C4-2B (cell line): Measurements from ENCODE around the gene NAGK.
A peak's percentile ranks its signal among the peaks of the same experiment; 100 is the strongest.
"Not testable (repeated sequence)": the region's sequence is repeated elsewhere in the genome, so short reads cannot be mapped to it uniquely, and the experiment has no call there.

ENCODE experiments used
- H3K27ac ChIP-seq: fragments of 450-650 bp; 2 replicates; pipeline ENCODE4 v1.5.1; 2017
- ZFX ChIP-seq: fragments of 450-650 bp; IDR thresholded peaks from 2 replicates; pipeline ENCODE4 v1.6.1; 2017
- TF ChIP-seq, protein P1 (sequence below): fragments of 450-650 bp; conservative IDR thresholded peaks from 2 replicates; pipeline ENCODE4 v1.5.1; 2017; ENCODE audit warnings: mild to moderate bottlenecking

The NAGK gene

DNA sequence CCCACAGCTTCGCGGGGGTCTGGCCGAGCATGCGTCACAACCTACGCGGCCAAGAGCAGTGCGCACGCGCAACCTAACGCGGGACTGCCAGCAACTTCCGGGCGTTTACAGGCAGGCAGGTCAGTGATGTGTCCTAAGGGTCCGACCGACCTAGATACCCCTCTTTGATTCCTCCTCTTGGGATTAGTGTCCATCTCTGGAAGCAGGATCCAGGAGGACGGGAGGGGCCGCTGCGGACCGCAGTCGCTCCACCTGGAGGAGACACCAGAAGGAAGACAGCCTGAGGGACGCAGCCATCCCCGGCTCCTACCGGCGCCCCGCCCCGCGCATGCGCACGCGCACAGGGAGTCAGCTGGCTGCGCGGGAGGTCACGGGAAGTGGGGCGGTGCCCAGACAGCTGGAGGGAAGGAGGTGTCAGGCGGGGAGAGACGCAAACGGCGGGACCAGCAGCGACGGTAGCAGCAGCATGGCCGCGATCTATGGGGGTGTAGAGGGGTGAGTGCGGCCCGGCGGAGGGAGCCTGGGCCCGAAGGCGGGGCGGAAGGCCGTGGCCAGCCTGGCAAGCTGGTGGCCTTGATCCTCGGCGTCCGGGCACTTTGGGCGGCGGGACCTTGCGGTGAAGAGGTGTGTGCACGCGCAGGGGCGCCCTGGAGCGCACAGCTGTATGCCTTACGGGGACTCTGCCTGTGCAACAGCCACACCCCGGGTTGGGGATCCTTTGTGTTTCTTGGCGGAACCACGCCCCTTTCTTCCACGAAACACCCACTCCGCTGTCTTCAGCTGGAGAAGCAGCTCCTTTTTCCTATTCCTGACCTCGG lies at the start of gene NAGK:
Gene NAGK, plus strand, starts transcription at position 431 of the 818 bp plus-strand sequence. Its CDS starts 36 bp downstream, at position 467.
- no peak for TF ChIP-seq ZFX
- TF ChIP-seq, protein P1, sequence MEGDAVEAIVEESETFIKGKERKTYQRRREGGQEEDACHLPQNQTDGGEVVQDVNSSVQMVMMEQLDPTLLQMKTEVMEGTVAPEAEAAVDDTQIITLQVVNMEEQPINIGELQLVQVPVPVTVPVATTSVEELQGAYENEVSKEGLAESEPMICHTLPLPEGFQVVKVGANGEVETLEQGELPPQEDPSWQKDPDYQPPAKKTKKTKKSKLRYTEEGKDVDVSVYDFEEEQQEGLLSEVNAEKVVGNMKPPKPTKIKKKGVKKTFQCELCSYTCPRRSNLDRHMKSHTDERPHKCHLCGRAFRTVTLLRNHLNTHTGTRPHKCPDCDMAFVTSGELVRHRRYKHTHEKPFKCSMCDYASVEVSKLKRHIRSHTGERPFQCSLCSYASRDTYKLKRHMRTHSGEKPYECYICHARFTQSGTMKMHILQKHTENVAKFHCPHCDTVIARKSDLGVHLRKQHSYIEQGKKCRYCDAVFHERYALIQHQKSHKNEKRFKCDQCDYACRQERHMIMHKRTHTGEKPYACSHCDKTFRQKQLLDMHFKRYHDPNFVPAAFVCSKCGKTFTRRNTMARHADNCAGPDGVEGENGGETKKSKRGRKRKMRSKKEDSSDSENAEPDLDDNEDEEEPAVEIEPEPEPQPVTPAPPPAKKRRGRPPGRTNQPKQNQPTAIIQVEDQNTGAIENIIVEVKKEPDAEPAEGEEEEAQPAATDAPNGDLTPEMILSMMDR: no peak
- peak within 1 kb of the TSS; percentile 85 for H3K27ac ChIP-seq

DNA sequence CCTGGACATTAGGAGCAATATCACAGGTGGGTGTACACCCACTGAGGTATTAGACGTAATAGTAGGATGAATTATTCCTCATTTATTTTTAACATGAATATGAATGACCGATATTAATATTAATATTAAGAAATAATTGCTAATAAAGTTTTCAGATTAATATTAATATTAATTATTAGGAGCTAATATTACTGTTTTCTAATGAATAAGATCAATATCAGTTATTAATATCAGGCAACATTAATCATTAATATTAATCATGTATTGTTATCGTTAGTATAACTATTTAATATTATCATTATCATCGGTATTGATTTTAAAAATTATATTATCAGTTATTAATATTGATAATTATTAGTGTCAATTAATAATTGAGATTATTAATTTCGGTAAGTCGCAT lies 48.5 kb upstream of the NAGK start:
- H3K27ac ChIP-seq: not testable (repeated sequence)

DNA sequence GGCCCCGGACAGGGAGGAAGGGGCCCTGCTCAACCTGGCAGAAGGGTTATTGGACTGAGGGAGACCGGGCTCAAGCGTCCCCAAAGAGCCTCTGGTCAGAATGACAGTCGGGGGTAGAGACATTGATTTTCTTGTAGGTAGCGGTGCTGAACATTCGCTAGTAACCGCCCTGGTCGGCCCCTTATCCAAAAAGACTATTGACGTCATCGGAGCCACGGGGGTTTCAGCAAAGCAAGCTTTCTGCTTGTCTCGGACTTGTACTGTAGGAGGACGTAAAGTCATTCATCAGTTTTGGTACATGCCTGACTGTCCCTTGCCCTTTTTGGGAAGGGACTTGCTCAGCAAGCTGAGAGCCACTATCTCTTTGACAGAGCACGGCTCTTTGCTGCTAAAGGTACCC lies 47.1 kb upstream of the NAGK start:
- H3K27ac ChIP-seq: not testable (repeated sequence)

DNA sequence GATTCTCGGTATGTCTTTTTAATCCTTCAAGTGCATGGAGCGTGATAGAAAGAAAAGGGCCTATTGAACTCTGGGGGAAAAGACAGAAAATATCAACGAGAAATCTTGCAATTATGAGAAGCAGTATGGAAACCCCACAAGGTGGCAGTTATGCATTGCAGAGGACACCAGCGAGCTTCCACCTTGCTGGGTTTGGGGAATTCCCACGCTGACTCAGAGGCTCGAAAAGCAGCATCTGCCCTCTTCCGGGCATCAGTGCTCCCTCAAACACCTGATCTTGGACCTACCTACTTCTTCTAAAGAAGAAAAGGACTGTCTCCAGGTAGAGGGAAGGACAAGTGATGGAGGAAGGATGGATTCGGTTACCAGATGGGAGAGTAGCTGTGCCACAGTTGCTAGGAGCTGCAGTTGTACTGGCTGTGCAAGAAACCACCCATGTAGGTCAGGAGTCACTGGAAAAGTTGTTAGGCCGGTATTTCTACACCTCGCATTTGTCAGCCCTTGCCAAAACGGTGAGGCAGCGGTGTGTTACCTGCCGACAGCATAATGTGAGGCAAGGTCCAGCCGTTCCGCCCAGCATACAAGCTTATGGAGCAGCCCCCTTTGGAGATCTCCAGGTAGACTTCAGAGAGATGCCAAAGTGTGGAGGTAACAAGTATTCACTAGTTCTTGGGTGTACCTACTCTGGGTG lies 44.8 kb upstream of the NAGK start:
- H3K27ac ChIP-seq: not testable (repeated sequence)

DNA sequence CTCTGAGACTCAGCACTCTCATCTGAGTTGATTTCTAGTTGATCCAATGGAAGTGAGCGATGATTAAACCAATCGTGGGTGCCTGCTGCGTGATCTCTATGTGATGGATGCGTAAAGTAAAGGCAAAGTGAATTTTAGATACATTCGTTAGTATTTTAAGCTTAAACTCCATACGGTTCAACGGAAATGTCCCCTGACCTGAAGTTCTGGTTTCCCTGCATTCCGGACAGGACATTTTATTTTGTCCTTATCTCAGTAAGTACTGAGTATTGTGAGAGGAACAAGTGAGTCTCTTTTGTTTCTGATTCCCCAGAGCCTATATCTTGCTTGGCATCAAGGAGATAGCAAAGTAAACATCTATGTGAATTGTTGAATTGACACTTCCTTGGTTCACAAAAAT lies 32.2 kb upstream of the NAGK start:
- H3K27ac ChIP-seq: not testable (repeated sequence)

DNA sequence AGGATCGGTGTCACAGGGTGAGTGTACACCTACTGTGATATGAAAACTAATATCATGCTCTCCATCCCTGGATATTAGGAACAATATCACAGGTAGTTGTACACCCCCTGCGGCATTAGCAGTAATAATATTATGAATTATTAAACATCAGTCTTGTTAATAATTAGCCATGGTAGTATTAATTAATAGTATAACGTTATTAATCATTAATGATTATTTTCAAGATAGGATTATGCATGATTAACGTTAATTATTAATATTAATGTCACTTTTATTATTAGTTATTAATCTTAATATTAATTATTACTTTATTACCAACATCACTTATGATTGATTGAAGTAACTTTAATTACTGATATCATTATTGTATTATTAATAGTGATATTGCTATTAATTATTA lies 26.2 kb upstream of the NAGK start:
- no peak for TF ChIP-seq ZFX
- TF ChIP-seq, protein P1: no peak
- no peak overlapping the region for H3K27ac ChIP-seq

DNA sequence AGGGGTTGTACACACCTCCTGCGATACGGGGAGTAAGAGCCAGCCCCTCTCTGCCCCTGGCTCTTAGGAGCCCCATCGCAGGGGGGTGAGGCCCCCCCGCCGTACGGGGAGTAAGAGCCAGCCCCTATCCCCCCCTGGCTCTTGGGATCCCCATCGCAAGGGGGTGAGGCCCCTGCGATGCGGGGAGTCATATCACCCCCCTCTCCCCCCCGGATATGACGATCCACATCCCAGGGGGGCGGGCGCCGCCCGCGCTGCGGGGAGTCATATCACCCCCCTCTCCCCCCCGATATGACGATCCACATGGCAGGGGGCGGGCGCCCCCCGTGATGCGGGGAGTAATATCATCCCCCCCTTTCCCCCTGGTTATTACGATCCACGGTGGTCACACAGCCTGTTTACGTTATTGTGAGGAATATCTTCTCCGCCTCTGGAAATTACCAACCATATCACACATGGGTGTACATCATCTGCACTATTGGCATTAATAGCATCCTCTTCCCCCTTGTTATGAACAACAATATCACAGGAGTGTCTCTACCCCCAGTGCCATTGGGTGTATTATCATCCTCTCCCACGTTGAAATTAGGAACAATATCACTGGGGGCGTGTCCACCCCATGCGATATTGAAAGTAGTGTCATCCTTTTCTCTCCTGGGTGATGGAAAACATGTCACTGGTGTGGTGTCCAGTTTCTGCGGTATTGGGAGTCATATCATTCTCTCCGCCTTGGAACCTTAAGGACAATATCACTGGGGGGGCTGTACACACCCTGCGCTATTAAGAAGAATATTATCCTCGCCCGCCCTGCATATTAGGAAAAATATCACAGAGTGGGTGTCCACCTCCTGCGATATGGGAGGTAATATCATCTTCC lies 24.7 kb upstream of the NAGK start:
- TF ChIP-seq, protein P1: no peak
- TF ChIP-seq ZFX: no peak

DNA sequence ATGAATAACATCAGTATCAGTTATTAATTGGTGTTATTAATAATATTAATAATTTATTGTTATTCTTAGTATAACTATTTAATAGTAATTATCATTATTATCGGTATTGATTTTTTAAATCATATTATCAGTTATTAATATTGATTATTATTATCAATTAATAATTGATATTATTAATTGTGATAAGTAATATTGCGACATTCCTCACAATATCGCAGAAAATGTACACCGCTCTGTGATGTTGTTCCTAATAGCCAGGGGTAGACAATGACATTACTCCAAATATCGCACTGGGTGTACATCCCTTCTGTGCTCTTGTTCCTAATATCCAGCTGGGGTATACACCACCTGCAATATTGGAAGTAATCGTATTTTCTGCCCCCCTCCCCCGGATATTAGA lies 23.3 kb upstream of the NAGK start:
- no peak overlapping the region for H3K27ac ChIP-seq
- no peak for TF ChIP-seq ZFX
- TF ChIP-seq, protein P1: no peak

More for the DNA sequence above, 24.7 kb upstream of the NAGK start:
- no peak overlapping the region for H3K27ac ChIP-seq

DNA sequence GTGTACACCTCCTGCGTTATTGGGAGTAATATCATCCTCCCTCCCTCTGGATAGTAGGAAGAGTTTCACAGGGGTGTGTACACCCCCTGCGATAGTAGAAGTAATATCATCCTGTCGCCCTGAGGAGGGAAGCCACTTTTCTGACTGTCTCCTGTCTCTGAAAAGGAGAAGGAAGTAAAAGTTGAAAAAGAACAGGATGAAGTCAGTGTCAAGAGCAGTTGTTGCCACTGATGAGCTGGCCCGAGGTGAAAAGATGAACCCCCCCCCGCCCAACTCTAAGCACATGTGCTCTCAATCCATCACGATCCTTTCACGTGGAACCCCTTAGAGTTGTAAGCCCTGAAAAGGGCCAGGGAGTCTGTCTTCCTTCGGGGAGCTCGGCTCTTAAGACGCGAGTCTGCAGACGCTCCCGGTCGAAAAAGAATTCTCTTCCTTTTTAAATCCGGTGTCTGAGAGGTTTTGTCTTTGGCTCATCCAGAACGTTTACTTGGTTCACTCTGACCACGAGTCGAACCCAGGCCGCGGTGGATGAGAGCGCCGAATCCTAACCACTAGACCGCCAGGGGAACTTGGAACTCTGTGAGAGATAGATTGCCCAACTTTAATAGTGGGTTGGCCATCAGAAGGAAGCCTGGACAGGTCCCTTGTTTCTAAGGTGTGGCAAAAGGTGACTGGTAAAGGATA lies 22.4 kb upstream of the NAGK start:
- H3K27ac ChIP-seq: no peak overlapping the region
- TF ChIP-seq, protein P1: no peak
- TF ChIP-seq ZFX: no peak
